Urinary bladder (tissue), 4 donors: ENCODE data around the gene DBNL. TPM values are rescaled to one million over a fixed set of nuclear protein-coding genes. Genes with fewer than 3 reads are reported as not detected.
"Not testable (repeated sequence)": the region's sequence is repeated elsewhere in the genome, so short reads cannot be mapped to it uniquely, and the experiment has no call there.

ENCODE experiments used
- DNase-seq: peaks from one replicate; pipeline ENCODE4 v3.0.0-alpha.2; 2015; ENCODE audit errors: extremely low spot score
- H3K27ac ChIP-seq: one replicate; pipeline ENCODE4 v1.5.1; 2013; ENCODE audit warnings: low read depth, mild to moderate bottlenecking, moderate library complexity
- H3K36me3 ChIP-seq: one replicate; pipeline ENCODE4 v1.6.1; 2013; ENCODE audit warnings: mild to moderate bottlenecking, moderate library complexity; ENCODE audit not compliant: insufficient read depth
- H3K4me1 ChIP-seq: one replicate; pipeline ENCODE4 v1.6.1; 2013; ENCODE audit warnings: mild to moderate bottlenecking, moderate library complexity; ENCODE audit not compliant: insufficient read depth
- H3K4me3 ChIP-seq: one replicate; pipeline ENCODE4 v1.5.1; 2013; ENCODE audit warnings: low read depth, low read length
- WGBS: extraction: QIAGEN DNeasy Blood & Tissue Kit; methylation state at CpG from one replicate; pipeline ENCODE4 v1.1.7; 2013; 5-methylcytosine and 5-hydroxymethylcytosine counted together
- polyA plus RNA-seq: library from polyadenylated mRNA; stranded (reverse); fragments of 200-250 nt; gene quantifications from one replicate; pipeline ENCODE4 v1.2.3, GENCODE V29; 2013
- total RNA-seq: library from RNA; depleted of rRNA; stranded (reverse); fragments of >200 nt; gene quantifications from one replicate; pipeline ENCODE4 v1.2.3, GENCODE V29; 2014
- donor health status: healthy with polysubstance abuse.
- donor health status: healthy.

DBNL gene
- total and polyA plus RNA-seq, 2 donors = 56.0 to 111 TPM

DNA sequence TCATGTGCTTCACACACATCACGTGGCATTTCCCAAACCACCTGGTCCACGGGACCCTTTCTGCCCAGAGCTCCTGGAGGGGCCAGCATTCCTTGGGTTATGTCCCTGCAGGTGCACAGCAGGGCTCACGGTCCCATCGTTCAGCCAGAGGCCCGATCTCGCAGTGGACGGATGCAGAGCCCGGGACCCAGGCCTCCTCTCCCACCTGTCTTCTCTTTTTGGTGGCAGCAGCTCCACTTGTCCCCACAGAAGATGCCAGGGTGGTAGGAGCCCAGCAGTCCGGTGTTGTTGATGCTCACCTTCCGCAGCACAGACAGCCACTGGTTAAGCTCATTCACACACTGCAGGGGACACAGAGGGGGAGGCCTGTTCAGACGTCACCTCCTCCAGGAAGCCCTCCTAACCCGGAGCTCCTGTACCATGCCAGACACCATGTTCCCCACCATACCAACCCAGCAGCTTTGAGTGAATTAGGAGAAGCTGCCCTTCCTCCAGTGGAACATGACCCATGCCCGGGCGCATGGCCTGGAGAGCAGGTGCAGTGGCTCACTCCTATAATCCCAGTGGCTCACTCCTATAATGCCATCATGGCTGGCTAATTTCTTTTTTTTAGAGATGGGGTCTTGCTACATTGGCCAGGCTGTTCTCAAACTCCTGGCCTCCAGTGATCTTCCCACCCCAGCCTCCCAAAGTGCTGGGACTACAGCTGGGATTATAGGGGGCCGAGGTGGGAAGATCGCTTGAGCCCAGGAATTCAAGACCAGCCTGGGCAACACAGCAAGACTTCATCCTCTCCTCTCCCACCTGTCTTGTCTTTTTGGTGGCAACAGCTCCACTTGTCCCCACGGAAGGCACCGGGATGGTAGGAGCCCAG lies 10.3 kb upstream of the DBNL start:
- not testable (repeated sequence) for H3K4me3 ChIP-seq, H3K36me3 ChIP-seq, H3K4me1 ChIP-seq, DNase-seq, H3K27ac ChIP-seq
- WGBS = 88% methylated on average over 10 of the region's 18 CpGs

DNA sequence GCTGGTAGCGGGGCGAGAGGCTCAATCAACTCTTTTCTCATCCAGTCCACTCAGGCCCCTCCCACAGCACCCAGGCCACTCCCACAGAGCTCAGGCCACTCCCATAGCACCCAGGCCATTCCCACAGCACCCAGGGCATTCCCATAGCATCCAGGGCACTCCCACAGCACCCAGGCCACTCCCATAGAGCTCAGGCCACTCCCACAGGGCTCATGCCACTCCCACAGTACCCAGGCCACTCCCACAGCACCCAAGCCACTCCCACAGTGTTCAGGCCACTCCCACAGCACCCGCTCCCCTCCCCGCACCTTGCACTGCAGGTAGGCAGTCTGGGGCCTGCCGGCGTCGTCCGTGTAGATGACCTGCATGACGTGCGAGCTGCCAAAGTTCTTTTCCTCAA lies 8.1 kb upstream of the DBNL start:
- H3K4me1 ChIP-seq, DNase-seq, H3K4me3 ChIP-seq, H3K27ac ChIP-seq, H3K36me3 ChIP-seq: not testable (repeated sequence)
- WGBS = 27% methylated on average over 10 of the region's 10 CpGs

DNA sequence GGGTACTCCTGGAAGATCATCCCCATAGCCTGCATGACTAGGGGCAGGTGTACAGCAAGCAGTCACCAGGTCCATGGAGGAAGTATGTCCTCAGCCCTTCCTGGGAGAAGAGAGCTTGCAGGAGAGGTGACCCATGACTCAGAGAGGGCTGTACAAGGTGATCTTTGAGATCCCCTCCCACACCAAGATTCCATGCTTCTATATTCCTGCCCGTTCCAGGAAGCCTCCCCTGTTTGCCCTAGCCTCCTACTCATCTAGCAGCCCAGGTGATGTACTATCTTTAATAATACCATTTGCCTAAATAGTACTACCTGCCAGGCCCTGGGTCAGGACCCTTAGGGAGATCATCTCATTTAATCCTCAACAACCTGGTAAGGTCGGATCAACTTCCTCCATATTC lies 6.6 kb upstream of the DBNL start:
- H3K4me3 ChIP-seq, H3K27ac ChIP-seq, H3K4me1 ChIP-seq, H3K36me3 ChIP-seq, DNase-seq: not testable (repeated sequence)
- 85% methylated on average over 2 of the region's 2 CpGs for WGBS

DNA sequence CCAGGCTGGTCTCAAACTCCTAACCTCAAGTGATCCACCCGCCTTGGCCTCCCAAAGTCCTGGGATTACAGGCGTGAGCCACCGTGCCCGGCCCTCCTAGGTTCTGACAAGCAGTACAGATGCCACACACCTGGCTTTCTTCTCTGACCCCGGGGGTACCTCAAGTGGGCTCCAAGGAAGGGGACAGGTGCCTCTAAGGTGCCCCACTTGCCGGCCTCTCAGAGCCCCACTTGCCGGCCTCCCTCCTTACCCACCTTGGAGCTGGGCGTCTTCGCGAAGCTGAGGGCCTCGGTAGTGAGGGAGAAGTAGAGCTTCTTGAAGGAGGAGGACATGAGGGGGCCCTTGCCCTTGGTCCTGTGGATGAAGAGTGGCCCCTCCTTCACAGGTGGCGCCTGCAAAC lies 5.9 kb upstream of the DBNL start:
- not testable (repeated sequence) for H3K4me1 ChIP-seq, H3K4me3 ChIP-seq, H3K27ac ChIP-seq, H3K36me3 ChIP-seq, DNase-seq
- 40% methylated on average over 6 of the region's 12 CpGs for WGBS

DNA sequence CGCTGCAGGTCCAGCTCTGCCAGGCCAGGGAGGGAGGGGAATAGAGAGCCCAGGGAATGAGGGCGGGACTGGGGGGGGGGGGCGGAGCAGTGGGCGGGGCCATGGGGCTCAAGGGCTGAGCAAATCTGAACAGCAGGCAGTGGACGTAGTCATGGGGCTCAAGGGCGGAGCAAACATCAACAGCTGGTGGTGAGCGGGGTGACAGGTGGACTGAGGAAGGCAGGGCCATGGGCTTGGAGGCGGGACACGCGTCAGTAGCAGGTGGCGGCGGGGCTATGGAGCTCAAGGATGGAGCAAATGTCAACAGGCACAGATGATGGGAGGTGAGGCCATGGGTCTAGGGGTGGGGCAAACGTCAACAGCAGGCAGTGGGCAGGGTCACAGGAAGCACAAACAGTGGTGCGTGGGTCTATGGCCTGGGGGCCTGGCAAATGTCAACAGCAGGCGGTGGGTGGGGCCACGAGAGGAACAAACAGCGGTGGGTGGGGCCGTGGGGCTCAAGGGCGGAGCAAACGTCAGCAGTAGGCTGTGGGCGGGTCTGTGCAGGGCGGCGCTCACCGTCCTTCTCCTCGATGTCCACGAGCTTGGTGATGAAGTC lies 5.4 kb upstream of the DBNL start:
- DNase-seq = peak; percentile 76
- not testable (repeated sequence) for H3K36me3 ChIP-seq, H3K4me3 ChIP-seq, H3K27ac ChIP-seq, H3K4me1 ChIP-seq
- WGBS = 8% methylated on average over 20 of the region's 26 CpGs

DNA sequence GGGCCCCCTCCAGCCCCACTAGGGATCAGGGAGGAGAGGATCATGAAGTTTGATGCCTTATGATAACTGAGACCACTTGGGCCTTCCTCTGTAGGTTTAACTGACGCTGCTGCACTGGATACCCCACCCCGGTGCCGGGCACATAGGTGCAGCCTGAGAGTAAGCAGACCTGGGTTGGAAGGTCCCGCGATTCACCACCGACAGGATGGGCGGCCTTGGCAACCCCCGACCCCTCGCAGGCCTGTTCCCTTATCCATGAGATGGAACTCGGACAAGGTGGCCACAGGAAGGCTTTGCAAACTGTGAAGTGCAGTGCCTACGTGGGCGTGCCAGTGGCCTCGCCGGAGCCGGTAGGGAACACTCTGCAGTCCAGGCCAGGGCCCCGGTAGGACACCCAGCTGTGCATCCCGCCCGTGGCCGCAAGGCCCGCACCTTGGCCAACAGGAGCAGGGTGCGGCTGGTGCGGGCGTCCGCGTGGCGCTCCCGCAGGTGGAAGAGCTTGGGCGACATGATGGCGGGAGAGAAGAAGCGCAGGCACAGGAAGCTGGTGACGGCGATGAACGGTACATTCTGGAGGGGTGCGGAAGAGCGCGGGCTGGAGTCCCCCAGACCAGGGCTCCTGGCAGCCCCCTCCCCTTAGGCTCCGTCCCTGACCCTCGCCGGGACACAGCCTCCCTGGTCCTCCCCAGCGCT lies 4.6 kb upstream of the DBNL start:
- not testable (repeated sequence) for H3K36me3 ChIP-seq, H3K4me1 ChIP-seq, H3K4me3 ChIP-seq, DNase-seq, H3K27ac ChIP-seq
- 16% methylated on average over 13 of the region's 40 CpGs for WGBS

DNA sequence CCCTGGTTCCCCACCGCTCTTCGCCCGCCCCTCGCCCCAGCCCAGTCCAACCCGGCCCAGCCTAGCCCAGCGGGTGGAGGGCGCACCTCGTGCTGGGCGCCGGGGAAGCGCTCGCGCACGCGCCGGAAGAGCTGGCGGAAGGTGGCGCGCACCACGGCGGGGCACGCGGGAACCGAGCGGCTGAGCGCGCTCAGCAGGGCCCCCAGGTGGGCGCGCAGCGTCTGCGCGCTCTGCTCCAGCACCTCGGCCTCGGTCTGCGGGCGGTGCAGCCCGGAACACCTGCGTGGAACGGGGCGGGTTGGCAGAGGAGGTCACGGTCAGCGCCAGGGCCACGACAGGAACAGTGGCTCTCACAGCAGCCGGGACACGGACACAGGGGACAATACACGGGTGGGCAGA lies 4.0 kb upstream of the DBNL start:
- H3K27ac ChIP-seq, DNase-seq, H3K4me1 ChIP-seq, H3K36me3 ChIP-seq: not testable (repeated sequence)
- peak overlapping the region; percentile 1 for H3K4me3 ChIP-seq
- 2% methylated on average over 44 of the region's 46 CpGs for WGBS

DNA sequence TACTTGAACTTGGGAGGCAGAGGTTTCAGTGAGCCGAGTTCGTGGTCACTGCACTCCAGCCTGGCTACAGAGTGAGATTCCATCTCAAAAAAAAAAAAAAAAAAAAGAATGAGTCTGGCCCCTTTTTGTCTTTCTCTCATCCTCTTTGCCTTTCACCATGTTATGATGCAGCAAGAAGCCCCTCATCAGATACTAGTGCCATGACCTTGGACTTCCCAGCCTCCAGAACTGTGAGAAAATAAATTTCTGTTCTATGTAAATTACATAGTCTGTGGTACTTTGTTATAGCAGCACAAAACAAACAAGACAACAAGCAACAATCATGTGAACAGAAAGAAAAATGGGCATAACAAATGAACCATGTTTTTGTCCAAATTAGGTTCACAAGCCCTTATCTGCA lies 2.3 kb upstream of the DBNL start:
- no peak for DNase-seq
- Histone ChIP-seq H3K36me3 (no peaks in the 10 kb centered on the region), H3K4me3 (no peak overlapping the region), H3K4me1 (no peaks in the 10 kb centered on the region), H3K27ac (no peak overlapping the region)
- WGBS = 94% methylated on average over 2 of the region's 2 CpGs

DNA sequence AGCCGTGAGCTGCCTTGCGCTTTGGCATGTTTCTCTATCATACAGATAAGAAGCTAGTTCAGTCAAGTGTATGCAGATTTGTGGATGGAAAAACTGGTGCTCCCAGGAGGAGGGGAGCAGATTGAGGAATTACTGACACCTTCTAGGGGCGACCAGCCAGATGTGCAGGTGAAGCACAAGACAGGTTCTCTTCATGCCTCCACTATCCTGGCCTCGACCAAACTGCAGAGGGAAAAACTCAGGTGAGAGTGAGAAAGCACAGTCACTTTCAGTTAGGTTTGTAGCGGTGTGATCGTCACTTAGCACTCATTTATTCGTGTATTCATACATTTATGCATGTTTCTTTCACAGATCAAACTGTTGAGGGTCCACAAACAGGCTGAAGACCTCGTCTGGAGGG lies 600 bp upstream of the DBNL start:
- 13% methylated on average over 8 of the region's 8 CpGs for WGBS
- no peak for DNase-seq
- no peaks in the 10 kb centered on the region for H3K4me1 ChIP-seq
- peak overlapping the region; percentile 69 for H3K27ac ChIP-seq
- peak overlapping the region; percentile 92 for H3K4me3 ChIP-seq
- H3K36me3 ChIP-seq = no peaks in the 10 kb centered on the region

DNA sequence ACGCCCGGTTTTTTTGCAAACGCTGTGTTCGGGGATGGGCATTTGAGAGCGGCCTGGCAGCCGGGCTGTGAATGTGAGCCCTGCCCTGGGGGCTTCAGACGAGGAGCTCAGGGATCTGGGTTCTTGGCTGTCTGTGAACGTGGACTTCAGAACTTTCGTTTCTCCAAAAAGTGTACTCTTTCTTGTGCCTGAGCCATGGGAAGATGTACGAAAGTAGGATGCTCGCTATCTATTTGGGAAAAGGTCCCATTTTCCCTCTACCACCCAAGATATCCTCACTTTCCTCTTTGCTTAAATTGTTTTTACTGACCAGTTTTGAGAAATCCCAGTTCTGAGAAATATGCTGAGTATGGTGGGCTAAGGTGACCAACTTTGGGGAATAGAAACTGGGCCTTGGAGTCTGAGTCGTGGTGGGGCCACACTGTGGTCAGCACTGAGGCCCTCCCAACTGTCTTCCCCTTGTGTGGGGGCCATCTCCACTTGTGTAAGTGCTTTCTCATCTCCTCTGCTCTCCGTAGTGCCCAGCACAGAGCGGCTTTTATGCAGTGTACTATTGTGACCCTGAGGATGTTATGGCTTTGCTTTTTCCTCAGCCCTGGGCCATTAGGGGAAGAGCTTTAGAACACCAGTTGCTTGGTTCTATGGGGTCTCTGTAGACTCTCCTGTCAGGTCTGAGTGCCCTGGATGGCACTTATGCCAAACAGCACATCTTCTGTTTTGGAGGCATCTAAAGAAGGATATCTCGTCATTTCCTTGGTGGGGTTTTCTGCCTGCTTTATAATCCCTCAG lies 918 bp downstream of the DBNL start:
- Histone ChIP-seq H3K4me1 (no peaks in the 10 kb centered on the region), H3K36me3 (no peaks in the 10 kb centered on the region)

DNA sequence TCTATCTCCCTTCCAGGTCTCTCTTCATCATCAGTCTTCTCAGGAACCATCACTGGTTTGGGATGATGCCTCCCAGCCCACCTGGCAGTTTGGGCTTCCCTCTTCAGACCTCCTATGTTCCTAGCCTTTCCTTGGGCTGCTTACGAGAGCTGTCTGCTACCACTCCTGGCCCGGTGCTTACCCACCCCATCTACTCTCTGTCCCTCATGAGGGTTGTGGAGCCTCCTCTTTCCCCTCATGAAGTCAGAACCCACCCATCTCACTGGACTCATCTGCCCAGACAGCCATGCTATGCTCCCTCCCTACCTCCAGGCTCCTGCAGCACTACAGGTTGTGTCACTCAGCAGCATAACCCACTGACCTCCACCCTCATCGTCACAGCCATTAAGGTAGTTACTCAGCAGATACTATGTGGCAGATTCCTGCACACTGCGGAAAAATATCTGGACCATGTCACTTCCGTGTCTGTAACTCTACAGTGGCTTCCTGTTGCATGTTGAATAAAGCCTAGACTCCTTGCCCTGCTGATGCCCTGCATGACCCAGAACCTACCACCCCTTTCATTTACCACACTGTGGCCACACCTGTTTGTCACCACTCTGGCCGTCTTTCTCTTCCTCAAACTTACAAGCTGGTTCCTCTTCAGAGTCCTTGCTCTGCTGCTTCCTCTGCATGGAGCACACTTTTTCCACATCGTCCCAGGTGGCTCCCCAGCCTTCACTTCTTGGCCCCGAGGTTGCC lies 2.0 kb downstream of the DBNL start:
- no peak for DNase-seq
- Histone ChIP-seq H3K36me3 (no peaks in the 10 kb centered on the region), H3K4me1 (no peaks in the 10 kb centered on the region), H3K27ac (no peak overlapping the region), H3K4me3 (no peak overlapping the region)
- WGBS = 78% methylated on average over 8 of the region's 8 CpGs

More for the DNA sequence above, 918 bp downstream of the DBNL start:
- 21% methylated on average over 15 of the region's 15 CpGs for WGBS
- Histone ChIP-seq H3K27ac (peak overlapping the region; percentile 75), H3K4me3 (peak overlapping the region; percentile 92)
- DNase-seq = no peak

DNA sequence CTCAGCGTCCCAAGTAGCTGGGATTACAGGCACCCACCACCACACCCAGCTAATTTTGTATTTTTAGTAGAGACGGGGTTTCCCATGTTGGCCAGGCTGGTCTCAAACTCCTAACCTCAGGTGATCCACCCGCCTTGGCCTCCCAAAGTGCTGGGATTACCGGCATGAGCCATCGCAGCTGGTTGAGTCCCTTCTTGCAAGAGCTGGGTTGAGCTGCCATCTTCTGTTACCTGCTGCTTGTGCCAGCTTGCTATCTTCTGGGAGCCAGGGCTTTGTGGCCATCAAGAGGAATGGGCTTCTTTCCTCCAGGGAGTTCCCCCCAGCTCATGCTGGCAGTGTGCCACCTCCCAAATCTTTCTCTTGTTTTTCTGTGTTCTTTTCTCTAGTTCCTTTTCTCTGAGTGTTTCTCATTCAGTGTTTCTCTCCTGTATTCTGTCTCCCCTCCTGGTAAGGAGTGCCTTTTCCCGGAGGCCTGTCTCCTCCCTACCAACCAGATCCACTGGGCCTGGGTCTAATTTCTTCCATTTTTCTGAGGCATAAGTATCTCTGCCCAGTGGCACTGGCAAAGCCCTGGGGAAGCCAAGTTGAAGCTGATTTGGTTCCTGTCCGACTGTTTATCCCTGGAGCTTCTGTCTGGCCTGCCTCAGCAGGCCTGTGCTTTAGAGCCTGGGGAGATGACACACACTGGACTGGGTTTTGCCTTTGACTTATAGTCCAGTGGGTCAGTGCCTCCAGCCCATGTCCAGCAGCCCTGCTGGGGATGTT lies 3.7 kb downstream of the DBNL start:
- no peaks in the 10 kb centered on the region for H3K4me1 ChIP-seq
- no peak overlapping the region for H3K4me3 ChIP-seq
- 90% methylated on average over 7 of the region's 7 CpGs for WGBS
- H3K36me3 ChIP-seq = no peaks in the 10 kb centered on the region
- no peak for DNase-seq
- no peak overlapping the region for H3K27ac ChIP-seq
